NCI-H446 treated with DMSO at 0.1 percent for 48 hours (cell line): ENCODE measurements around the gene MUCL3.
"Not testable (repeated sequence)": the region's sequence is repeated elsewhere in the genome, so short reads cannot be mapped to it uniquely, and the experiment has no call there.

Experiments used
- DNase-seq: peaks from one replicate; lab custom pipeline; 2025; lab: John Stamatoyannopoulos, UW

Gene MUCL3

GRCh38 chr6:30944051-30944450, 3.3 kb downstream of the MUCL3 start:
- DNase-seq = no peak

GRCh38 chr6:30945281-30945680, 4.5 kb downstream of the MUCL3 start:
- DNase-seq = no peak

GRCh38 chr6:30947231-30947630, 6.5 kb downstream of the MUCL3 start:
- no peak for DNase-seq

- no peak for DNase-seq
These were observed 8.0 kb downstream of the MUCL3 start for GRCh38 chr6:30948811-30949210.

GRCh38 chr6:30951907-30952469, 11.2 kb downstream of the MUCL3 start:
- DNase-seq = no peak

GRCh38 chr6:30954631-30955366, 14.0 kb downstream of the MUCL3 start:
- no peak for DNase-seq

GRCh38 chr6:30955367-30956042, 14.7 kb downstream of the MUCL3 start:
- DNase-seq = no peak

GRCh38 chr6:30957716-30958115, 16.9 kb downstream of the MUCL3 start:
- no peak for DNase-seq

- no peak for DNase-seq
These were observed 20.3 kb downstream of the MUCL3 start for GRCh38 chr6:30960907-30961673.

GRCh38 chr6:30962716-30963115, 21.9 kb downstream of the MUCL3 start:
- DNase-seq = no peak

- DNase-seq = no peak
These were observed 22.9 kb downstream of the MUCL3 start for GRCh38 chr6:30963641-30964040.

GRCh38 chr6:30964075-30964474, 23.3 kb downstream of the MUCL3 start:
- no peak for DNase-seq

- DNase-seq = no peak
These were observed 24.4 kb downstream of the MUCL3 start for GRCh38 chr6:30965140-30965601.

- DNase-seq = no peak
These were observed 25.4 kb downstream of the MUCL3 start for GRCh38 chr6:30966154-30966553.

GRCh38 chr6:30969171-30969570, 28.4 kb downstream of the MUCL3 start:
- DNase-seq = not testable (repeated sequence)

- DNase-seq = no peak
These were observed 30.2 kb downstream of the MUCL3 start for GRCh38 chr6:30970946-30971345.

GRCh38 chr6:30972816-30973215, 32.0 kb downstream of the MUCL3 start:
- no peak for DNase-seq

GRCh38 chr6:30974490-30975252, 33.9 kb downstream of the MUCL3 start:
- DNase-seq = no peak

- no peak for DNase-seq
These were observed 38.4 kb downstream of the MUCL3 start for GRCh38 chr6:30979141-30979540.

GRCh38 chr6:30979690-30980089, 38.9 kb downstream of the MUCL3 start:
- no peak for DNase-seq

GRCh38 chr6:30981942-30982772, 41.4 kb downstream of the MUCL3 start:
- no peak for DNase-seq
